Lower lobe of right lung (tissue), 2 donors: ENCODE results near the gene ST6GALNAC5. TPM values are rescaled to one million over a fixed set of nuclear protein-coding genes. Genes with fewer than 3 reads are reported as not detected.

Experiments
- ATAC-seq, 2 donors: fragments of 200-7000 bp; cut with Tn5 transposase; one replicate each; pipeline ENCODE4 v1.9.1; 2020 to 2022; ENCODE audit warnings: mild to moderate bottlenecking in 2 of 2, moderate library complexity in 2 of 2
- DNase-seq: peaks from one replicate; pipeline ENCODE4 v3.0.0-alpha.2; 2020
- H3K27ac ChIP-seq: fragments of 200-600 bp; one replicate; pipeline ENCODE4 v1.8.0; 2022
- H3K27me3 ChIP-seq: fragments of 200-600 bp; one replicate; pipeline ENCODE4 v1.8.0; 2022; ENCODE audit warnings: low read depth
- H3K36me3 ChIP-seq: fragments of 200-600 bp; one replicate; pipeline ENCODE4 v1.8.0; 2022; ENCODE audit warnings: mild to moderate bottlenecking
- H3K4me1 ChIP-seq: fragments of 200-600 bp; one replicate; pipeline ENCODE4 v1.8.0; 2022
- H3K4me3 ChIP-seq: fragments of 200-600 bp; one replicate; pipeline ENCODE4 v1.8.0; 2022; ENCODE audit warnings: mild to moderate bottlenecking
- H3K9me3 ChIP-seq: fragments of 200-600 bp; one replicate; pipeline ENCODE4 v1.8.0; 2022
- CTCF ChIP-seq: fragments of 200-600 bp; IDR thresholded peaks from one replicate; pipeline ENCODE4 v1.8.0; 2022; ENCODE audit warnings: antibody characterized with exemption, mild to moderate bottlenecking
- intact Hi-C: fragments of 100-400 bp; cut with DNase I; formaldehyde crosslinking; loops from one replicate; pipeline ENCODE4 v1.11.0; 2022
- total RNA-seq: library from RNA; stranded (reverse); fragmentation: NEBNext Ultra II Directional; extraction: Animal tissue kit (Norgen Biotek cat#: 25700); gene quantifications from one replicate; pipeline ENCODE4 v1.2.1, GENCODE V29; 2021
- donor health status: DM: no; HTN: yes; CAD: no; lungs with severe emphysema.

Gene ST6GALNAC5
- total RNA-seq, 1 donor from 2014 or later: 16.3 TPM

GRCh38 chr1:76921590-76921989 lies 54.3 kb downstream of the ST6GALNAC5 start:
- no peak for DNase-seq
- no peaks in the 10 kb centered on the region for H3K9me3 ChIP-seq

GRCh38 chr1:76925825-76926224 lies 58.5 kb downstream of the ST6GALNAC5 start:
- no peak overlapping the region for H3K27ac ChIP-seq
- no peaks in the 10 kb centered on the region for H3K27me3 ChIP-seq
- no peaks in the 10 kb centered on the region for H3K4me1 ChIP-seq
- no peak for TF ChIP-seq CTCF
- H3K36me3 ChIP-seq: no peaks in the 10 kb centered on the region
- intact Hi-C loops: no loop called here
- H3K4me3 ChIP-seq: no peak overlapping the region
- peaks cover 3% of the 10 kb centered on the region for H3K9me3 ChIP-seq
- DNase-seq: no peak
- ATAC-seq: no peak

More at GRCh38 chr1:76921590-76921989, 54.3 kb downstream of the ST6GALNAC5 start:
- Histone ChIP-seq H3K4me3 (no peak overlapping the region), H3K27ac (no peak overlapping the region), H3K36me3 (no peaks in the 10 kb centered on the region), H3K4me1 (no peaks in the 10 kb centered on the region), H3K27me3 (no peaks in the 10 kb centered on the region)
- no peak for ATAC-seq
- intact Hi-C loops: no loop called here
- TF ChIP-seq CTCF: no peak

- DNase-seq: no peak
- Histone ChIP-seq H3K4me3 (no peak overlapping the region), H3K27me3 (no peaks in the 10 kb centered on the region), H3K27ac (no peak overlapping the region), H3K36me3 (no peaks in the 10 kb centered on the region), H3K4me1 (no peaks in the 10 kb centered on the region), H3K9me3 (peaks cover 6% of the 10 kb centered on the region)
- no peak for TF ChIP-seq CTCF
- ATAC-seq: no peak
- intact Hi-C loops: no loop called here
These were observed 61.2 kb downstream of the ST6GALNAC5 start for GRCh38 chr1:76928522-76928921.

- H3K27ac ChIP-seq: no peak overlapping the region
- no peaks in the 10 kb centered on the region for H3K27me3 ChIP-seq
- intact Hi-C loops: no loop called here
- no peak for TF ChIP-seq CTCF
- no peak for DNase-seq
- H3K36me3 ChIP-seq: no peaks in the 10 kb centered on the region
- ATAC-seq: no peak
- H3K4me3 ChIP-seq: no peak overlapping the region
- H3K4me1 ChIP-seq: no peaks in the 10 kb centered on the region
- H3K9me3 ChIP-seq: peaks cover 6% of the 10 kb centered on the region
These were observed 61.9 kb downstream of the ST6GALNAC5 start for GRCh38 chr1:76929136-76929535.

- Histone ChIP-seq H3K4me1 (peaks cover 9% of the 10 kb centered on the region), H3K9me3 (peaks cover 6% of the 10 kb centered on the region), H3K36me3 (no peaks in the 10 kb centered on the region), H3K27me3 (no peaks in the 10 kb centered on the region), H3K27ac (no peak overlapping the region), H3K4me3 (no peak overlapping the region)
- DNase-seq: no peak
- intact Hi-C loops: no loop called here
- no peak for ATAC-seq
- no peak for TF ChIP-seq CTCF
These were observed 66.9 kb downstream of the ST6GALNAC5 start for GRCh38 chr1:76933847-76934815.
